HG02970 (cell line): ENCODE data around the gene PIEZO2.

Experiments
- ATAC-seq: cut with Tn5 transposase; IDR thresholded peaks from one replicate; pipeline ENCODE4 v1.9.1; 2021; ENCODE audit warnings: mild to moderate bottlenecking, moderate library complexity, moderate number of reproducible peaks; ENCODE audit not compliant: unreplicated experiment, low FRiP score

The PIEZO2 gene

GRCh38 chr18:10724666-10725065 lies 424.7 kb downstream of the PIEZO2 start:
- ATAC-seq = no peak

- ATAC-seq = no peak
Observed at GRCh38 chr18:10723496-10723895, 425.9 kb downstream of the PIEZO2 start.

GRCh38 chr18:10718809-10719208 lies 430.6 kb downstream of the PIEZO2 start:
- ATAC-seq = no peak

- ATAC-seq = no peak
Observed at GRCh38 chr18:10715791-10716190, 433.6 kb downstream of the PIEZO2 start.

- ATAC-seq = no peak
Observed at GRCh38 chr18:10713409-10713808, 436.0 kb downstream of the PIEZO2 start.

DNA sequence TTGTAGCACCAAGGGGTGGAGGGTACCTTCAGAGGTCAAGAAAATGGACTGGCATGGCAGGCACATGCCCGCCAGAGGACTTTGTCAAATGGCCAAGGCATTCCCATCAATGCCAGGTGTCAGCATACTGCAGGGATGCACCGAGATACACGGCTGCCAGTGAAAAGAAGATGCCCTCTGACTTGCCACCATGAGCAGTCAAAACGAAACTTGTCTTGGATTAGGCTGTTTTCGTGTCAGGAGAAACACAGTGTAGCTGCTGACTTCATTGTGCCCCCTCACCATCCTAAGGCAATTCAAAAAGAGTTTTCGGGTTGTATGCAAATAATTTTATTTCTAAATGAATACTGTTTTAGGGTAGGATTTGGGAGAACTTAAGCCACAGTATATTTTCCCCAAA lies 442.1 kb downstream of the PIEZO2 start:
- ATAC-seq = no peak

- no peak for ATAC-seq
Observed at GRCh38 chr18:10705786-10706185, 443.6 kb downstream of the PIEZO2 start.

DNA sequence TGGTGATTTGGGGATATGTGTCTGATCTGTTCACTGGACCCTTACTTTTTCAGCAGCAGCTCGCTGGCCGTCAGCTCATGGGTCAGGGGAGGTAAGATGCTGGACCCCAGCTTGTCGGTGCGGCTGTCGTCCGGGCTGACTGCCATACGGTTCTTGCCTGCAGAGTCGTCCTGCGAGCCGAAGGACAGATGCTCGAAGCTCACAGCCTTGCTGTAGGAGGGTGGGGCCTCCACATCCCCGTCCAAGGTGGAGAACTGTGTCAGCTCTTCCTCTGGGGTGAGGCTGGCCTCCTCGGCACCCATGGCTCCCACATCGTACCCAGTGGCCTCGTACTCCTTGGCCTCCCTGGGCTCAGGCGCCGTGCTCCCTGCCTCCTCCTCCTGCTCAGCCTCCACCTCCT lies 444.1 kb downstream of the PIEZO2 start:
- no peak for ATAC-seq

GRCh38 chr18:10702206-10702605 lies 447.2 kb downstream of the PIEZO2 start:
- no peak for ATAC-seq

GRCh38 chr18:10690366-10690765 lies 459.0 kb downstream of the PIEZO2 start:
- no peak for ATAC-seq

GRCh38 chr18:10690035-10690329 lies 459.4 kb downstream of the PIEZO2 start:
- ATAC-seq = no peak

GRCh38 chr18:10689236-10690034 lies 459.9 kb downstream of the PIEZO2 start:
- ATAC-seq = no peak

- no peak for ATAC-seq
Observed at GRCh38 chr18:10688766-10689165, 460.6 kb downstream of the PIEZO2 start.

DNA sequence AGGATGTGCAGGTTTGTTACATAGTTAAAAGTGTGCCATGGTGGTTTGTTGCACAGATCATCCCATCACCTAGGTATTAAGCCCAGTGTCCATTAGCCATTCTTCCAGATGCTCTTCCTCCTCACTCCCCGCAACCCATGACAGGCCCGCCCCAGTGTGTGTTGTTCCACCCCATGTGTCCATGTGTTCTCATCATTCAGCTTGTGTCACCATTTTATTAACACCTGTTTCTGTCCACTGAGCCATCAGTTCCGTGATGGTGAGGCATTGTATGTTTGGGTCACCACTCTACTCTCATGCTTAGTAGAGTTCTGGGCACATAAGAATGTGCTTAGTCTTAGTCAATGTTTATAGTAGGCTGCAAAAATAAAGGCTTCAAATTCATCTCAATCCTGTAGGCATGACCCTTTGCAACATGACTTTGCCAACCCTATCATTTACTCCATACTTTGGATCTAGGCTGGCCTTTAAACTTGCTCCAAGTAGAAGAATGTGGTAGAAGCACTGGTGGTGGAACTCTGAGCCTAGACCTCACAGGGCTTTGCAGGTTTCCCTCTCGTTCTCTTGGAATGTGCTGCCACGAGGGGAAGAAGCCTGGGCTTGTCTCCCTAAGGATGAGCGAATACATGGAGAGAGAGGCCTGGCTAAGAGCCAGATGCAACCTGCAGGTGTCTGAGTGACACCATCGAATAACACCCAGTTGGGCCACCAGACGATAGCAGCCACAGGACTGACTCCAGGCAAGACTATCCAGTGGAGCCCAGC lies 462.0 kb downstream of the PIEZO2 start:
- ATAC-seq = no peak

GRCh38 chr18:10686308-10686707 lies 463.1 kb downstream of the PIEZO2 start:
- ATAC-seq = no peak

DNA sequence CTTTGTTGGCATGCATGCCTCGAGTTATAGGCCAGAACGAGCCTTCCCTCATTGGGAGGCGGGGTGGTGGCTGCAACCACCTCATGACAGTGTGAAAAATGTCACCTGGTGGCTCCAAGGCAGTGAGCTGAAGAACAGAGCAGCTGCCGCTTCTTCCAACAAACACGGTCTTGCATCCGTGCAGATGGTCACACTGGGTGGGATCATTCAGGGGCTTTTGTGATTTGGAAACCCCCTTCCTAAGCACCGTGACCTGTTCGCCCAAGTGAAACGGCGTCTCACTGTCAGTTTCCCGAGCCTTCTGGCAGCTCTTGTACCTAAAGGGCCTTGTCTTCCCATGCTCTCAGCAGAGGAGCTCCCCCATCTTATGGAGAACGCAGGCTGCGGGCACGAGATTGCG lies 463.9 kb downstream of the PIEZO2 start:
- no peak for ATAC-seq

- ATAC-seq = no peak
Observed at GRCh38 chr18:10682368-10682714, 467.0 kb downstream of the PIEZO2 start.

DNA sequence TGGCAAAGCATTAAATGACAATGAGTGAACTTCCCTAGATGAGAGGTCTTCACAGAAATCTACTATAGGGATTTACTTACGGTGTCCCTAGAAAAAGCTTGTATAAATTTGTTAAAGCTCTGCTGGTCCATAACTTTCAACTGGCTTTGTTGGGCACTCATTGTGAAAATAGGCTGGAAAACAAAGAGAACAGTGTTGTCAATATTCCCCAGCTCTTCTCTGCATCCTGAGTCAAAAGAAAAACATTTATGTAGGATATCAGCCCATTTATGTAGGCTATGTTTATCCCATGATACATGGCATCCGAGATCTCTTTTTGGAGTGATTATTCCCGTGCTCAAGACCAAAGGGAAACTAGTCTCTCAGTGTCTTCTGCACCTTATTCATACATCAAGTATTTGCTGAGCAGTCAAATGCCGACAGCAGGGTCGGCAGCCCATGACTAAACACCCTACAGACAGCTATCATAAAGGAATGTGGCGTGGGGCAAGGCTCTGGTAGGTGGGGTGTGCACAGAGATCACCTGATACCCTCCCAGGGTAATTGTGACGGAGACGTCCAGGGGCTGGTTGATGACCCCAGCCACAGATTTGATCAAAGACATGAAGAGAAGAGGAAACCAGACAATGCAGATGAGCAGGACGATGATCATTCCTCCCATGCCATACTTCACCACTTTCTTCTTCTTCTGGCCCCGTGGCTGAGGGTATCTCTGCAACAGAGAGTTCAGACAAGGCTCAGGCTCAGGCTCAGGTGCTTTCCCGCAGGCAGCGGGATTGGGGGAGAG lies 467.6 kb downstream of the PIEZO2 start:
- ATAC-seq = no peak

DNA sequence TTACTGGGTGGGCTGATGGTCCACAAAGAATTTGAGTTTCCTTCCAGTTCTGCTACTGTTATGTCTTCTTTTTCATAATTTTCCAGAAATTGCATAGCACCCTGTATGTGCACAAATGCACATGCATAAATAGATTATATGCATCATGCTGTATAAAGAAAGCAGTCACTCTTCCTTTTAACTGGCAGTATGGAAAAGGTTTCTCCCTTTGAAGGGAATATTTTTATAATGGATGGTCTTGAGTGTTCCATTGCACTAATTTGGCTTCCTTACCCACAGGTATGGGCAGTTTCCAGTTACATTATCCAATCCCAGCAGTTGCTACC lies 469.1 kb downstream of the PIEZO2 start:
- no peak for ATAC-seq

GRCh38 chr18:10679557-10680270 lies 469.7 kb downstream of the PIEZO2 start:
- no peak for ATAC-seq

GRCh38 chr18:10671441-10671840 lies 477.9 kb downstream of the PIEZO2 start:
- no peak for ATAC-seq
